Activated CD4-positive, alpha-beta memory T cell treated with anti-CD3 and anti-CD28 coated beads for 36 hours (primary cell): ENCODE data around the gene USP7. TPM values are rescaled to one million over a fixed set of nuclear protein-coding genes. Genes with fewer than 3 reads are reported as not detected.

ENCODE experiments used
- CTCF ChIA-PET: fragments of 350-600 bp; sonication (Branson Sonifier 250); formaldehyde crosslinking; loops from one replicate; lab custom pipeline; 2021; ENCODE audit warnings: antibody characterized with exemption, inconsistent platforms; lab: Charles Lee
- POLR2A ChIA-PET: fragments of 350-600 bp; sonication (Branson Sonifier 250); formaldehyde crosslinking; loops from one replicate; lab custom pipeline; 2021; ENCODE audit warnings: antibody characterized with exemption; lab: Charles Lee
- DNase-seq: peaks from one replicate; pipeline ENCODE4 v3.0.0-alpha.2; 2020
- H3K27ac Mint-ChIP-seq: one replicate; pipeline ENCODE4 v1.8.0; 2021; ENCODE audit warnings: mixed read lengths
- H3K27me3 Mint-ChIP-seq: one replicate; pipeline ENCODE4 v1.8.0; 2021; ENCODE audit warnings: mixed read lengths
- H3K36me3 Mint-ChIP-seq: one replicate; pipeline ENCODE4 v1.8.0; 2021; ENCODE audit warnings: mixed read lengths
- H3K4me1 Mint-ChIP-seq: one replicate; pipeline ENCODE4 v1.8.0; 2021; ENCODE audit warnings: low read depth, mixed read lengths
- H3K4me3 Mint-ChIP-seq: one replicate; pipeline ENCODE4 v1.8.0; 2021; ENCODE audit warnings: mild to moderate bottlenecking, mixed read lengths
- H3K9me3 Mint-ChIP-seq: one replicate; pipeline ENCODE4 v1.8.0; 2021; ENCODE audit warnings: mixed read lengths
- intact Hi-C: fragments of 100-400 bp; cut with micrococcal nuclease; formaldehyde crosslinking; loops from one replicate; pipeline ENCODE4 v1.15.1; 2023
- total RNA-seq, 2 experiments: library from RNA; stranded (reverse); gene quantifications; one replicate each; pipeline ENCODE4 v1.2.3, GENCODE V29; 2021

USP7 gene
- total RNA-seq, 2 experiments from 2014 or later = 154 to 170 TPM

DNA sequence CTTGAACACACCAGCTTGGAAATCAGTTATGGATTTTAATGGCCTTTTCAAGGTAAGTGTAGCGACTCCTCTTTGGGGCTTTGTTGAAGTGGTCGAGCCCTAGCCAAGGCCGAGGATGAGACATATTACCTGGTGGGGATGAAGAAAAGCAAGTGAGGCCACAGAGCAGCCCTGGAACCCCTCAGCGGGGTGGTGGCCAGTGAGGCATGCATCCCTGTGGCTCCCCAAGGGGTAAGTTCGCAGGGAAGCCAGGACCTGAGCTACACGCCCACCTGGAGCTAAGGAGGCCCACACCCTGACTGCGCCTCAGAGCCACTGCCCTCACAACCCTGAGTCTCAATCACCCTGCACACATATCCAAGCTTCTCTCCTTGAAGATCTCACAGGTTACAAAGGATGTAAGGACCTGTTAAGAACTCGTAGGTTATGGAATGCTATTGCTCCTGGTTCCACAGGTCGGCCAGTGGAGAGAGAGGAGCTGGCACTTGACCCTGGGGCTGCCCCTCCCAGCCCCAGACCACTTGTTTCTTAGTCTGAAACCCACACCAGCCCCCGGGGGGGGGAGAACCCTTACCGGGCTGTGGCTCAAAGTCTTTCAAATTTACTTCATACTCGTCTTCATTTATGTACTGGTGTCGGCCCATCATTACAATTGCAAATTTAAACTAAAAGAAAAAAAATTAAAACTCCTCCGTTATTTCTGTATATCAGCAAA, 69.6 kb downstream of the USP7 start:
- H3K27ac Mint-ChIP-seq = peak overlapping the region; percentile 6
- no peak overlapping the region for H3K4me3 Mint-ChIP-seq
- POLR2A ChIA-PET = no interaction called here

DNA sequence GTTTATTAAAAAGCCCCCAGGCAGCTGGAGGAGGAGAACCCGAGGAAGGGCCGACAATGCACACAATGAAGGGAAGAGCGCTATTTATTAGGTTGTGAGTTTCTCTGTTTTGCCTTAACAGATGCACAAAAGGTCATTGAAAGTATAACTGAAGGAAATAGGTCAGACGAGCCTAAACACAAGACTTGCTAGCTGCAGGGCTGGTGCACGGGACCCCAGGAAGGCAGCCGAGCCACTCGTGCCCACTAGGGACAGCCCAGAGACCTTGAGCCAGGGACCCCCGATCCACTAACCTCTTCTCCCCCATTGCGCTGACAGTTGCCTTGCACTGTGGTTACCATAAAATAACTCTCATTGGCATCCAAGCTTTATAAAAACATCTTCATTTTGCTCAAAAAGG, 70.3 kb downstream of the USP7 start:
- peaks cover 26% of the 10 kb centered on the region for H3K4me1 Mint-ChIP-seq
- no peaks in the 10 kb centered on the region for H3K27me3 Mint-ChIP-seq
- DNase-seq = no peak
- no peaks in the 10 kb centered on the region for H3K9me3 Mint-ChIP-seq
- ChIA-PET CTCF (interaction anchor here (1.2 to 8.3 kb wide), 4 partner anchors 13 to 245 kb away, joined by 3 to 51 read pairs (median 21); partner anchors contain the start of gene LITAFD), POLR2A (no interaction called here)
- peak overlapping the region; percentile 97 for H3K27ac Mint-ChIP-seq
- intact Hi-C loops = no loop called here
- no peak overlapping the region for H3K4me3 Mint-ChIP-seq
- H3K36me3 Mint-ChIP-seq = peaks cover 53% of the 10 kb centered on the region

More for the DNA sequence above, 69.6 kb downstream of the USP7 start:
- H3K4me1 Mint-ChIP-seq = peaks cover 26% of the 10 kb centered on the region
- CTCF ChIA-PET = interaction anchor here (1.2 to 8.3 kb wide), 4 partner anchors 13 to 245 kb away, joined by 3 to 51 read pairs (median 21); partner anchors contain the start of gene LITAFD
- H3K27me3 Mint-ChIP-seq = no peaks in the 10 kb centered on the region
- peaks cover 57% of the 10 kb centered on the region for H3K36me3 Mint-ChIP-seq
- no peaks in the 10 kb centered on the region for H3K9me3 Mint-ChIP-seq
- DNase-seq = no peak
- intact Hi-C loops = no loop called here

DNA sequence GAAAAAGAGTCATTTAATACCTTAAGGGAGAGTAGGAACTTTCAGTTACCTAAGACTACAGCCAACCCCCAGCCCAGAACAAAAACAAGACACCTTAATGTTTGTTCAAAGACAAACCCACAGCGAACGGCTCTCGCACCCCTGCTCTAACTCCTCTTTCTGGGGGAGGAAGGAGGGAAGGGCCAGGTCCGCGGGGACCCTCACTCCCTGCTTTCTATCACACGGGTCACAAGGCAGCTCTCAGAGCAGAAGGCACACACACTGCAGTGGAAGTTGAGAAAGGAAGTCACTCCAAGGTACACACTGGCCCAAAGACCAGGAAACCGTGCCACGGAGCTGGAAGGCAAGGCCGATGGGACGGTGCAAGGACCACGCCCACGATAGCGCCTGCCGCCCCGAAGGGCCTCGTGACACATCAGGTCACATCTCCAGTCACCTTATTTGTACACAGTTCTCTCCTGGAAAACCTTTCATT, 71.6 kb downstream of the USP7 start:
- ChIA-PET CTCF (interaction anchor here (0.6 to 8.3 kb wide), 5 partner anchors 11 to 234 kb away, joined by 3 to 51 read pairs (median 5); partner anchors contain the start of gene LITAFD), POLR2A (interaction anchor here (0.8 to 2.3 kb wide), 6 partner anchors 24 to 199 kb away, joined by 3 to 15 read pairs (median 4); partner anchors contain the start of gene CARHSP1)
- H3K4me3 Mint-ChIP-seq = peak overlapping the region; percentile 58
- peaks cover 26% of the 10 kb centered on the region for H3K4me1 Mint-ChIP-seq
- intact Hi-C loops = loop anchor here (1.0 kb wide), 1 partner anchor 36 kb away; no protein-coding TSS in a partner anchor
- peak overlapping the region; percentile 97 for H3K27ac Mint-ChIP-seq
- no peaks in the 10 kb centered on the region for H3K9me3 Mint-ChIP-seq
- H3K27me3 Mint-ChIP-seq = no peaks in the 10 kb centered on the region
- DNase-seq = peak; percentile 54
- H3K36me3 Mint-ChIP-seq = peaks cover 50% of the 10 kb centered on the region

GRCh38 chr16:8890549-8890921, 73.2 kb downstream of the USP7 start:
- DNase-seq = no peak
- Mint-ChIP-seq H3K36me3 (peaks cover 44% of the 10 kb centered on the region), H3K27ac (peak overlapping the region; percentile 97), H3K27me3 (no peaks in the 10 kb centered on the region), H3K4me3 (no peak overlapping the region), H3K9me3 (no peaks in the 10 kb centered on the region), H3K4me1 (peaks cover 35% of the 10 kb centered on the region)
- intact Hi-C loops = loop anchor here (2.0 kb wide), 1 partner anchor 30 kb away; no protein-coding TSS in a partner anchor
- ChIA-PET POLR2A (interaction anchor here (0.9 to 2.3 kb wide), 4 partner anchors 17 to 37 kb away, joined by 4 to 15 read pairs (median 5); partner anchors contain the start of gene CARHSP1), CTCF (interaction anchor here (0.9 to 8.3 kb wide), 4 partner anchors 10 to 118 kb away, joined by 3 to 51 read pairs (median 21); partner anchors contain the start of gene LITAFD)

GRCh38 chr16:8889893-8890548, 73.7 kb downstream of the USP7 start:
- peak overlapping the region; percentile 97 for H3K27ac Mint-ChIP-seq
- H3K27me3 Mint-ChIP-seq = peaks cover 2% of the 10 kb centered on the region
- H3K36me3 Mint-ChIP-seq = peaks cover 38% of the 10 kb centered on the region
- CTCF ChIA-PET = interaction anchor here (0.9 to 8.3 kb wide), 4 partner anchors 9 to 118 kb away, joined by 3 to 51 read pairs (median 21); partner anchors contain the start of gene LITAFD
- H3K4me1 Mint-ChIP-seq = peaks cover 39% of the 10 kb centered on the region
- no peaks in the 10 kb centered on the region for H3K9me3 Mint-ChIP-seq
- no peak overlapping the region for H3K4me3 Mint-ChIP-seq
- intact Hi-C loops = loop anchor here (2.0 kb wide), 1 partner anchor 31 kb away; no protein-coding TSS in a partner anchor
- no peak for DNase-seq
- POLR2A ChIA-PET = interaction anchor here (1.0 kb wide), 1 partner anchor 21 kb away, joined by 3 read pairs; the partner anchor contains the start of gene CARHSP1

DNA sequence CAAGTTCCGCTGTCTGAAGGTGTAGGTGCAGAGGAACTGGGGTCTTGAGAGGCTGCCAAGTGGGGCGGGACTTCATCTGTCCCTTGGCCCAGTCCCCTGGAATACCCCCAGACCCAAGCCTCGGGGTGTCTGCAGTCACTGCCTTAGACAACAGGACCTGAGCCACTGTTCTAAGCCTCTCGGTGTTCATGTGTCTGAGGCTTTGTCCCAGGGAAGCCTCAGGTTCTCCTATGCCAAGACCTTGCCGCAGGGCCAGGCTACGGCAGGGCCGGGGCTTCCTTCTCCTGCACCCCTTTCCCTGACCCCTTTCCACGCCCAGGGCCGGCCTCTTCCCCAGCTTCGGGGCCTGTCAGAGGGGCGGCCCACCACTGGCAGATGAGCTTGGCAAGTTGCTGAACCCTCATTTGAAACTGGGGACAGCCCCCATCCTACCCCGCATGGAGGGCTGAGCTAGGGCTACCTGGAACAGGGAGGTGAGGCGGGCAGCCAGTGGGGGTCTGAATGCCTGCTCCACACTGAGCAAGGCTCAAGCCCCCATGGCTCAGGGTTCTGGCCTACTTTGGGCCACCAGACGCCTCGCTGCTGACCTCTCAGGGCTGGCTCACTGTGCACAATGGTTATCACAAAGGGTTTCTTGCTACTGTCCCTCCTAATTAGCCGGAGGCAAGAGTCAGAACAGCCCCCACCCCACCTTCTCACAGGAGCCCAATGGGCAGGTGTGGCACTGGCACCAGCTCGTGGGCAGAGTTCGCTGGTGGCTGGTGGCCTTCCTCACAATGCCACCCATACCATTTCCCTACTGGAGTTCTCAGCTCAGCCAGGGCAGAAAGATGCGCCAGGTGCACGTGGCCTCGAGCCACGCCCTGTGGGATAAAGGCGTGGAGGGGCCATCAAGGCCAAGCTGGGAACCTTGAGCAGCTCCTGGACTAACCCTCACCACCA, 74.5 kb downstream of the USP7 start:
- intact Hi-C loops = no loop called here

GRCh38 chr16:8887952-8888560, 75.7 kb downstream of the USP7 start:
- POLR2A ChIA-PET = no interaction called here
- DNase-seq = no peak
- CTCF ChIA-PET = interaction anchor here (0.9 to 8.3 kb wide), 3 partner anchors 7 to 48 kb away, joined by 3 to 51 read pairs (median 39); partner anchors contain the start of gene LITAFD
- Mint-ChIP-seq H3K36me3 (peaks cover 24% of the 10 kb centered on the region), H3K4me1 (peaks cover 35% of the 10 kb centered on the region), H3K27me3 (peaks cover 3% of the 10 kb centered on the region), H3K27ac (no peak overlapping the region), H3K4me3 (no peak overlapping the region), H3K9me3 (no peaks in the 10 kb centered on the region)
- intact Hi-C loops = no loop called here

More for the DNA sequence above, 74.5 kb downstream of the USP7 start:
- H3K27me3 Mint-ChIP-seq = peaks cover 3% of the 10 kb centered on the region
- H3K4me1 Mint-ChIP-seq = peaks cover 39% of the 10 kb centered on the region
- H3K4me3 Mint-ChIP-seq = no peak overlapping the region
- H3K27ac Mint-ChIP-seq = no peak overlapping the region
- ChIA-PET CTCF (interaction anchor here (6.2 to 8.3 kb wide), 2 partner anchors 9 to 47 kb away, joined by 39 to 51 read pairs; partner anchors contain the start of gene LITAFD), POLR2A (interaction anchor here (0.6 to 1.0 kb wide), 2 partner anchors 20 to 49 kb away, joined by 3 read pairs; partner anchors contain the start of gene CARHSP1)
- no peak for DNase-seq
- no peaks in the 10 kb centered on the region for H3K9me3 Mint-ChIP-seq
- H3K36me3 Mint-ChIP-seq = peaks cover 31% of the 10 kb centered on the region

DNA sequence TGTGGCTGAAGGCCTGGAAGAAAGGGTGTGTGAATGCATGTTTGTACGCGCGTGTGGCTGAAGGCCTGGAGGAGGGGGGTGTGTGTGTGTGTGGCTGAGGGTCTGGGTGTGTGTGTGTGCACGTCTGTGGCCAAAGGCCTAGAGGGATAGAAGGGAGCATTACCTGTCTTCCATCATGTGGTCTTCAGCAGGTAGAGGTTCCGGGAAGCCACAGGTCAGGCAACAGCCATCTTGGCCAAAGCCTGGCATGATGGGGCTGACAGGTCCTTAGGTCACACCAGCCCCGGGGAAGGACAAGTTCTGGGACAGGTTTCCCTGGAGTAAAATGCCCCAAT, 76.3 kb downstream of the USP7 start:
- Mint-ChIP-seq H3K9me3 (no peaks in the 10 kb centered on the region), H3K27me3 (peaks cover 3% of the 10 kb centered on the region), H3K4me3 (no peak overlapping the region), H3K36me3 (peaks cover 22% of the 10 kb centered on the region), H3K4me1 (peaks cover 32% of the 10 kb centered on the region), H3K27ac (no peak overlapping the region)
- CTCF ChIA-PET = interaction anchor here (0.9 kb wide), 1 partner anchor 49 kb away, joined by 3 read pairs; no protein-coding TSS in a partner anchor
- POLR2A ChIA-PET = interaction anchor here (0.5 kb wide), 1 partner anchor 70 kb away, joined by 3 read pairs; no protein-coding TSS in a partner anchor
- intact Hi-C loops = no loop called here
- no peak for DNase-seq

GRCh38 chr16:8886593-8887430, 76.9 kb downstream of the USP7 start:
- Mint-ChIP-seq H3K9me3 (no peaks in the 10 kb centered on the region), H3K4me1 (peaks cover 28% of the 10 kb centered on the region), H3K27ac (no peak overlapping the region), H3K27me3 (peaks cover 3% of the 10 kb centered on the region), H3K4me3 (no peak overlapping the region), H3K36me3 (peaks cover 18% of the 10 kb centered on the region)
- DNase-seq = no peak
- ChIA-PET CTCF (interaction anchor here (1.1 to 8.6 kb wide), 4 partner anchors 16 to 320 kb away, joined by 3 to 65 read pairs (median 7); partner anchors contain the start of gene CARHSP1), POLR2A (interaction anchor here (0.5 kb wide), 1 partner anchor 69 kb away, joined by 3 read pairs; no protein-coding TSS in a partner anchor)
- intact Hi-C loops = no loop called here
